Pulmonary artery endothelial cell (primary cell): ENCODE data around the gene BCL7A. TPM values are rescaled to one million over a fixed set of nuclear protein-coding genes. Genes with fewer than 3 reads are reported as not detected.

Source experiments
- DNase-seq: peaks from one replicate; pipeline ENCODE4 v3.0.0-alpha.2; 2011; ENCODE audit warnings: low read depth, low spot score
- total RNA-seq: library from RNA; depleted of rRNA; stranded (reverse); fragments of >200 nt; gene quantifications from 2 replicates; pipeline ENCODE4 v1.2.3, GENCODE V29; 2014

Gene BCL7A
- total RNA-seq, 1 donor from 2014 or later: 8.2 TPM

DNA sequence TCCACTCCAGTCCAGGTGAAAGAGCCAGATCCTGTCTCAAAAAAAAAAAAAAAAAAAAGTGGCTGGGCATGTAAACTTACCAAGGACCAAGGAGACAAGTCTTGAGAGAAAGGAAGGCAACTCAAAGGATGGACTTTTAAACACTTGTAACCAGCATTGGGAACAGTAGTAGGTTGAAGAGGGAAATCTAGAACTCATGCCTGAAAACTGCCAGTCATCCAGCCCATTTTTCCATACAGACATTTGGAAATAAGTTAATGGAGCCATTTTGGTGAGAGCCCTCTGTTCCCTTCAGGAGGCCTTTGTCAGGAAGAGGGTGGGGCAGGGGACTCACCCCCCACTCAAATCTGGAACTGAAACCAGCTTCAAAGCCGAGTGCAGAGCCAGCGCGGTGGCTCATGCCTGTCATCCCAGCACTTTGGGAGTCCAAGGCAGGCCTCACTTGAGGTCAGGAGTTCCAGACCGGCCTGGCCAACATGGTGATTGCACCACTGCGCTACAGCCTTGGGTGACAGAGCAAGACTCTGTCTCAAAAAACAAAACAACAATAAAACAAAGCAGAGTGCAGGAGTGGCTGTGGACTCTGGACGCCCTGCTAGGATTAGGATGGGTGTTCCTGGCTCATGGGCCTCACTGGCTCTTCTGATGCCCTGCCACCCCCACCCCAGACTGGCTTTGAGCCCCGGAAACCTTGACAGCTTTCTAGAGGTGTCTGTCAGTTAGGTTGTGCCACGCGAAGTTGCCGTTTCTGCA, 55.2 kb downstream of the BCL7A start:
- no peak for DNase-seq

DNA sequence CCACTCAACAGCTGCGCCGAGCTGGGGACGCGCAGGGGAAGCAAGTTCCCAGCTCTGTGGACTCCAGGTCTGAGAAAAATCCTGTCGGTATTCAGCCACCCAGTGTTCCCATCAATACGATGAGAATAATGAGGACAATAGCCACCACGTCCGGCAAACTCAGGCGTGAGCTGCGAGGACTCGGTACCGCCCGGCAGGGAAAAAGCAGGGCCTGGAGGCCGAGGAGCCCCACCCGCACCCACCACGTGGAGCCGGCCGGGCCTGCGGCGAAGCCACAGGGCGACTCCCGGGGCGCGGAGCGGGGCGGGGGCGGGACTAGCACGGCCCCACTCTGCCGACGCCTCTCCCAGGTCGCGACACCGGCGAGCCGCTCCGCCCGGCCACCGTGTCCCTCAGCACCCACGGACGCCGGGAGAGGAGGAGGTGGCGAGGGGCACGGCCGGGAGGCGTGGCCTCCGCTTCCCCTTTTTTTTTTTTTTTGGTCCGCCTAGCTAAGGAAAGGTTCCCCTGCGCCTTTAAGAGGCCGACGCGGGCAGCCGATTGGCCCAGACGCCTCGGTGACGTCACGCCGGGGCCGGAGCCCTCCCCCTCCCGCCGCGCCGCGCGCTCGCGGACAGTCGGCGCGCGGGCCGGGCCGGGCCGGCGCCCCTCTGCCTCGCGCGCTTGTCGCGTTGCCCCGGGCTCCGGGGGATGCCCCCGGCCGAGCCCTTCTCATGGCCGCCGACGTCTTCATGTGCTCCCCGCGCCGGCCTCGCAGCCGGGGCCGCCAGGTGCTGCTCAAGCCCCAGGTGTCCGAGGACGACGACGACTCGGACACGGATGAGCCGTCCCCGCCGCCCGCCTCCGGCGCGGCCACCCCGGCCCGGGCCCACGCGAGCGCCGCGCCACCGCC, 56.7 kb downstream of the BCL7A start, which contains the start of gene MLXIP:
Gene MLXIP (plus strand): TSS at position 616 of the 892 bp plus-strand sequence. CDS start 98 bp downstream, at position 714.
- DNase-seq: peak; percentile 68

- no peak for DNase-seq
Observed at GRCh38 chr12:122079033-122079531, 57.4 kb downstream of the BCL7A start.

- DNase-seq: no peak
Observed at GRCh38 chr12:122079532-122080081, 57.9 kb downstream of the BCL7A start.

- peak; percentile 64 for DNase-seq
Observed at GRCh38 chr12:122080149-122081082, 58.7 kb downstream of the BCL7A start.

- no peak for DNase-seq
Observed at GRCh38 chr12:122081083-122081696, 59.5 kb downstream of the BCL7A start.

DNA sequence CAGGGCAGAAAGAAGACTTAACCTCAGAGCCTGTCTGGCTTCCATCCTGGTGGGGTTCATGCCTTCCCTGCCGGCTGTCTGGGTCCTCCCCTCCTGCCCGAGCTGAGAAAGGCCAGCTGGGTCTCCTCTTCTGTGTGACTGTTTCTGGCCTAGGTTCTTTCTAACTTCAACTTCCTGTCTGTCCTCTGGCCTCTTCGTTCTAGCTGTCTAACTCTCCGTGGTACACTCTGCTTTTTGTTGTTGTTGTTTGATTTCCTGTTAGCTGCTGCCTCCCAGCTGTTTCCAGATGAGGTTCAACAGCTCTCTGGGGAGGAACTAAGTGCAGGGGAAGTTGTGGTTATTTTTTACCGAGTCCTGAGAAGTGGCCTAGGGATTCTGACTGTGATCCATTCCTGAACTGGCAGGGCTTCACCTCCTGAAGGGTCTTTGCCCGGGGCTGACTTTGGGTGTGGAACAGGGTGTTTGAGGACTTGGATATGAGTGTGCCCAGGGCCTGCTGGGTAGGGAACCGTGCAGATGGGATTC, 60.1 kb downstream of the BCL7A start:
- no peak for DNase-seq

DNA sequence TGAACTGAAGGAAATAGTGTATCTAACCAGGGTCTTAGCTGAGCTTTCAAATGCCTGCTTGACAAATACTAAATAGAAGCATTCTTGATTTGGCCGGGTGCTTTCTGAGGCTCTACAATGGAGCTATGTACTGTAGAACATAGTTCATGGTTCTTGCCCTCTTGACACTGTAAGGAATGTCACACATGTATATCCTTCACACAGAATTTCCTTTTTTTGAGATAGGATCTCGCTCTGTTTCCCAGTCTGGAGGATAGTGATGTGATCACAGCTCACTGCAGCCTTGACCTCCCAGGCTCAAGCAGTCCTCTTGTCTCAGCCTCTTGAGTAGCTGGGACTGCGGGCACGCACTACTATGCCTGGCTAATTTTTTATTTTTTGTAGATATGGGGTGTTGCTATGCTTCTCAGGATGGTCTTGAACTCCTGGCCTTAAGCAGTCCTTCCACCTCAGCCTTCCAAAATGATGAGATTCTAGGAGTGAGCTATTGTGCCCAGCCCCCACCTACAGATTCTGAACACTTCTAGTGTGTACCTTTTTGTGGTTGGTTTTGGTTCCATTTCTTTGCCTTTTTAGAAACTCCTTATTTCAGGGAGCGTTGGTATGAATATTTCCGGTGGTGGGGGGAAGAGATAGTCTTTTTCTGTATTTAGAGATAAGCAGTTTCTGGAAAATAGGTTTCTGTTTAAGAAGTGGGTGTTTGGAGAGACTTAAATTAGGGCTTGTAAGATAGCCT, 61.1 kb downstream of the BCL7A start:
- DNase-seq: no peak

- no peak for DNase-seq
Observed at GRCh38 chr12:122084857-122085405, 63.2 kb downstream of the BCL7A start.

- DNase-seq: no peak
Observed at GRCh38 chr12:122085591-122085990, 63.9 kb downstream of the BCL7A start.

DNA sequence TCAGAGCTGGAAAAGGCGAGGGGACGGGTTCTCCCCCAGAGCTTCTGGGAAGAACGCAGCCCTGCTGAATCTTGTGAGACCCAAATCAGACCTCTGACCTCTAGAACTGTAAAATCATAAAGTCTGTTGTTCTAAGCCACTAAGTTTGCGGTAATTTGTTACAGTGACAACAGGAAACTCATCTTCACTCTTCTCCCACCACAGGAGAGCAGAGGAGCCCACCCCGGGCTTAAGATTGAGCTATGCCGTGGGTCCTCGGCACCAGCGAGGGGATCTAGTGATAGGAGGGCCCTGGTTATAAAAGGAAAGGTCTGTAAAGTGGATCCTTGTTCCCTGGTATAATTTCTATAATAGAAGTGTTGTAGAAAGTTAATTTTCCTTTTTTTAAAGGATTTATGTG, 64.4 kb downstream of the BCL7A start:
- no peak for DNase-seq

DNA sequence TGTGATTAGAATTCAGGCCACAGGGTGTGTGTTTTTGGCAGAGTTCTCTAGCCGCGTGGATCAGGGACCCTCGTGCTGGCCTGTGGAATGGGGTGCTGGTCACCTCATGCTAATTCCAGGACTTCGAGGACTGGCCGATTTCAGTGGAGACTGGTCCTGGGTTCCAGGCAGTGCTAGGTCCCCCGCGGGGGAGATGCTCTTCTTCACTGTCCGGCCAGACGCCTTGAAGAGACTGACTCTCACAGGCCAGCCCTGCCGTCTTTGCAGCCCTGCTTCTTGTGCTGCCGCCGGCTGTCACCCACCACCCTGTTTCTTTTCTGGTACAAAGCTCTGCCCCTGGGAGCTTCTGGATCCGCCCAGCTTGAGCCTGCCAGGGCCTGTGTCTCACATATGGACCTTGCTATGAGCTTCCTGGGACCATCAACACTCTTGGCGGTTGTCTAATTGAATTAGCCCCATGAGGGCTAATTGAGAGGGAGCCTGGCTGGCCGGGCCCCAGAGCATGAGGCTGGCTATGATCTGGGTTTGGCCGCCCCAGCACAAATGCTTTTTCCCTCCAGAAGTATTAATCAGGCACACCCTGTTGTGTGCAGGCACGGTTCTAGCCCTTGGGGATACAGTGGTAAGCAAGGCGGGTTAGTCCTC, 65.1 kb downstream of the BCL7A start:
- DNase-seq: no peak

GRCh38 chr12:122087431-122088178, 65.9 kb downstream of the BCL7A start:
- no peak for DNase-seq

- DNase-seq: no peak
Observed at GRCh38 chr12:122088179-122088810, 66.6 kb downstream of the BCL7A start.

GRCh38 chr12:122089077-122089476, 67.4 kb downstream of the BCL7A start:
- no peak for DNase-seq

GRCh38 chr12:122090759-122091515, 69.3 kb downstream of the BCL7A start:
- DNase-seq: no peak
